Stomach (tissue), 9 donors: ENCODE measurements around the gene NR5A1. TPM values are rescaled to one million over a fixed set of nuclear protein-coding genes. Genes with fewer than 3 reads are reported as not detected.

Experiments used
- DNase-seq, 2 donors: peaks; one replicate each; pipeline versions ENCODE4 v3.0.0 to v3.0.0-alpha.2; 2013 to 2019
- H3K27ac ChIP-seq, 5 donors: fragments of 200-600 bp in 4 of 5; sonication (generic) in 4 of 5; one replicate each; pipeline ENCODE4 v1.5.1; 2013 to 2019; ENCODE audit warnings: mild to moderate bottlenecking in 1 of 5, moderate library complexity in 1 of 5
- H3K27me3 ChIP-seq, 3 donors: fragments of 200-600 bp; sonication (generic); one replicate each; pipeline ENCODE4 v1.5.1; 2017 to 2019; ENCODE audit warnings: mixed run types in 1 of 3
- H3K36me3 ChIP-seq, 4 donors: fragments of 200-600 bp; sonication (generic); 1 replicate in 3 of 4; 2 replicates in 1 of 4; pipeline ENCODE4 v1.5.1; 2016 to 2019
- H3K4me1 ChIP-seq, 4 donors: fragments of 200-600 bp; sonication (generic); one replicate each; pipeline ENCODE4 v1.5.1; 2016 to 2019
- H3K4me3 ChIP-seq, 4 donors: fragments of 200-600 bp; sonication (generic) in 3 of 4; one replicate each; pipeline ENCODE4 v1.5.1; 2016 to 2019; ENCODE audit warnings: mild to moderate bottlenecking in 1 of 4
- H3K9me3 ChIP-seq, 4 donors: fragments of 200-600 bp; sonication (generic); one replicate each; pipeline ENCODE4 v1.5.1; 2016 to 2019
- EP300 ChIP-seq: sonication (generic); formaldehyde crosslinking; IDR thresholded peaks from one replicate; pipeline ENCODE4 v1.6.1; 2017; ENCODE audit warnings: antibody characterized with exemption
- POLR2A ChIP-seq, 4 donors: fragments of 450-650 bp; IDR thresholded peaks; one replicate each; pipeline ENCODE4 v1.6.1; 2016; ENCODE audit warnings: antibody characterized with exemption in 4 of 4, control low read depth in 2 of 4, mild to moderate bottlenecking in 1 of 4, moderate library complexity in 1 of 4
- POLR2AphosphoS5 ChIP-seq, 3 donors: sonication (generic); formaldehyde crosslinking; IDR thresholded peaks; one replicate each; pipeline ENCODE4 v1.6.1; 2016; ENCODE audit warnings: antibody characterized with exemption in 3 of 3
- WGBS, 5 donors: extraction: QIAGEN DNeasy Blood & Tissue Kit in 3 of 5; methylation state at CpG; one replicate each; pipeline versions ENCODE4 v1.1.5 to v1.1.7; 2013 to 2018; 5-methylcytosine and 5-hydroxymethylcytosine counted together
- intact Hi-C: fragments of 100-400 bp; cut with DNase I; formaldehyde crosslinking; loops from one replicate; pipeline ENCODE4 v1.15.1; 2023; ENCODE audit warnings: low total_unique reads
- polyA plus RNA-seq, 3 donors: library from polyadenylated mRNA; stranded (reverse); fragments of 200-250 nt; gene quantifications; one replicate each; pipeline ENCODE4 v1.2.3, GENCODE V29; 2013
- total RNA-seq, 5 donors: library from RNA; depleted of rRNA; stranded (reverse); fragments of >200 nt; gene quantifications; one replicate each; pipeline versions ENCODE4 v1.1.0 to v1.2.3, GENCODE V29; 2014 to 2016
- TF ChIP-seq, protein P1 (sequence below), 7 experiments: fragments of 450-650 bp in 4 of 7; fragments of 200-600 bp in 3 of 7; sonication (generic) in 3 of 7; IDR thresholded peaks; one replicate each; pipeline ENCODE4 v1.5.1; 2016 to 2019; ENCODE audit warnings: antibody characterized with exemption in 7 of 7, control low read depth in 2 of 7, mild to moderate bottlenecking in 1 of 7
- donor health status: healthy with polysubstance abuse.
- donor health status: Bipolar disorder and iron deficiency.
- donor health status: healthy.

Gene NR5A1
- total and polyA plus RNA-seq, 8 donors, result 0.03 to 2.4 TPM; not detected in 6

DNA sequence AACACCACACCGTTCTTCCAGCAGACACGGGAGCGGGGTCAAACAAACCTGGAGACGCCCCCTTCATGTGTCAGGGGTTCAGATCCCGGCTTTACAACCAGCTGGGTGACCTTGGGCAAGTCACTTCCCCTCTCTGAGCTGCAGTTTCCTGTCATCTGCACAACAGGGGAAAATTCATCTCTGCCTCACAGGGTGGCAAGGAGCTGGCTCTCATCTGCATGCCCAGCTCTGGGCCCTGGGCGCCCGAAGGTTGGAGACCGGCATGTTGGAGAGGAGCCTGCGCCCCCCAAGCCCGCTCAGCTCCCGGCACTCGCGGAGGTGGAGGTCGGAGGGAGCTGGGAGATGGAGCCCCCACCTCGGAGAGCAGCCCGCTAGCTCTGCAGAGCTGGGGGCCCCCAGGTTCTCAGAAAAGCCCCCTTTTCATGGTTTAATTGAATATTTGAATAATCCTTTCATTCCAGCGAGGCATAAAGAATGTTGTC is 20.4 kb downstream of the NR5A1 start:
- peaks cover 0 to 95% (median 23%) of the 10 kb centered on the region in 3 donors for H3K27me3 ChIP-seq
- WGBS, 5 donors, result 42 to 56% (median 48%) methylated on average over 7 to 17 of the region's 17 CpGs
- DNase-seq, result no peak
- TF ChIP-seq POLR2A (IDR thresholded peaks at IDR 0.05) (no peak), POLR2AphosphoS5 (IDR thresholded peaks at IDR 0.05) (no peak), EP300 (no peak)
- TF ChIP-seq, protein P1, sequence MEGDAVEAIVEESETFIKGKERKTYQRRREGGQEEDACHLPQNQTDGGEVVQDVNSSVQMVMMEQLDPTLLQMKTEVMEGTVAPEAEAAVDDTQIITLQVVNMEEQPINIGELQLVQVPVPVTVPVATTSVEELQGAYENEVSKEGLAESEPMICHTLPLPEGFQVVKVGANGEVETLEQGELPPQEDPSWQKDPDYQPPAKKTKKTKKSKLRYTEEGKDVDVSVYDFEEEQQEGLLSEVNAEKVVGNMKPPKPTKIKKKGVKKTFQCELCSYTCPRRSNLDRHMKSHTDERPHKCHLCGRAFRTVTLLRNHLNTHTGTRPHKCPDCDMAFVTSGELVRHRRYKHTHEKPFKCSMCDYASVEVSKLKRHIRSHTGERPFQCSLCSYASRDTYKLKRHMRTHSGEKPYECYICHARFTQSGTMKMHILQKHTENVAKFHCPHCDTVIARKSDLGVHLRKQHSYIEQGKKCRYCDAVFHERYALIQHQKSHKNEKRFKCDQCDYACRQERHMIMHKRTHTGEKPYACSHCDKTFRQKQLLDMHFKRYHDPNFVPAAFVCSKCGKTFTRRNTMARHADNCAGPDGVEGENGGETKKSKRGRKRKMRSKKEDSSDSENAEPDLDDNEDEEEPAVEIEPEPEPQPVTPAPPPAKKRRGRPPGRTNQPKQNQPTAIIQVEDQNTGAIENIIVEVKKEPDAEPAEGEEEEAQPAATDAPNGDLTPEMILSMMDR (IDR thresholded peaks at IDR 0.05), result no peak
- no peaks in the 10 kb centered on the region for H3K36me3 ChIP-seq
- no peak overlapping the region for H3K4me3 ChIP-seq
- intact Hi-C loops, result no loop called here
- no peaks in the 10 kb centered on the region for H3K9me3 ChIP-seq
- no peak overlapping the region for H3K27ac ChIP-seq
- H3K4me1 ChIP-seq, result peaks cover 0 to 3% (median 0%) of the 10 kb centered on the region in 4 donors

DNA sequence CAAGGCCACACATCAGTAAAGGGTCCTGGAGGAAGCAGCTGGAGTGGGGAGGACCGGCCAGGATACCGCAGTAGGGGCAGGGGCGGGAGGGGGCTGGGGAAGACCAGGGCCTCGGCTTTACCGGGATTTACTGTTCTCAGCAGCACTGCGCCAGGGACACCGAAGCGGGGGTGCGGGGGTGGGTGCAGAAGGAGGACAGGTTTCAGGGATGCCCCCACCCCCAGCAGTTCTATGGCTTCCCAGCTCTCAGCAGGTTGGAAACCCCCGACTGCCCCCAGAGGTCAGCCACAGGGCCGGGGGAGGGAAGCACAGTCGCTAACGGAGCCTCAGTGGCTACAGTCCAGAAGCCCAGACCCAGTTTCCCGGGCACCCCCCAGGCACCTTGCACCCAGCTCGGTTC is 21.3 kb downstream of the NR5A1 start:
- peaks cover 0 to 3% (median 0%) of the 10 kb centered on the region in 4 donors for H3K4me1 ChIP-seq
- no peak for DNase-seq
- H3K4me3 ChIP-seq, result no peak overlapping the region
- no peak overlapping the region for H3K27ac ChIP-seq
- H3K36me3 ChIP-seq, result no peaks in the 10 kb centered on the region
- intact Hi-C loops, result no loop called here
- TF ChIP-seq, protein P1 (IDR thresholded peaks at IDR 0.05), result no peak
- TF ChIP-seq POLR2A (IDR thresholded peaks at IDR 0.05) (no peak), POLR2AphosphoS5 (IDR thresholded peaks at IDR 0.05) (no peak), EP300 (no peak)
- 59 to 71% (median 61%) methylated on average over 12 to 15 of the region's 15 CpGs for WGBS, 5 donors
- H3K9me3 ChIP-seq, result no peaks in the 10 kb centered on the region
- H3K27me3 ChIP-seq, result peaks cover 0 to 95% (median 27%) of the 10 kb centered on the region in 3 donors

DNA sequence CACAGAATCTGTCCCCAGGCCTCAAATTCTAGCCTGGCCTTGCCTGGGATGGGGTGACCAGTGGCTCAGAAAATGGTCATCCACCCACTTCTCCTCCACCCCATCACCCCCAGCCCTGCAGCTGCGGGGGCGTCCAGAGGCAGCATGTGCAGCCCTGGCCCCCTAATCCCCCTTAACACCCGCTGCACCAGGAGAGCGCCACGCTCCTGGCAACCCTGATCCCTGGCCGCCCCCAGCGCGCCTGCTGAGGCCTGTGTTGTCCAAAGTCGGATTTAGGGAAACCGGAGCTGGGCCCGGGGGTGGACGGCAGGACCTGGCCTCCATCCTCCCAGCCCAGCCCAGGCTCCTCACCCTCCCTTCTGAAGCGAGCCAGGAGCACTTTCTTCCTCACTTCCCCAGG is 22.0 kb downstream of the NR5A1 start:
- TF ChIP-seq, protein P1 (IDR thresholded peaks at IDR 0.05), result no peak
- TF ChIP-seq EP300 (no peak), POLR2AphosphoS5 (IDR thresholded peaks at IDR 0.05) (no peak), POLR2A (IDR thresholded peaks at IDR 0.05) (no peak)
- H3K4me1 ChIP-seq, result peaks cover 0 to 3% (median 0%) of the 10 kb centered on the region in 4 donors
- H3K27ac ChIP-seq, result no peak overlapping the region
- H3K36me3 ChIP-seq, result no peaks in the 10 kb centered on the region
- WGBS, 5 donors, result 69 to 80% (median 76%) methylated on average over 6 to 13 of the region's 13 CpGs
- H3K9me3 ChIP-seq, result no peaks in the 10 kb centered on the region
- no peak for DNase-seq
- no peak overlapping the region for H3K4me3 ChIP-seq
- peaks cover 0 to 95% (median 32%) of the 10 kb centered on the region in 3 donors for H3K27me3 ChIP-seq
- intact Hi-C loops, result no loop called here

DNA sequence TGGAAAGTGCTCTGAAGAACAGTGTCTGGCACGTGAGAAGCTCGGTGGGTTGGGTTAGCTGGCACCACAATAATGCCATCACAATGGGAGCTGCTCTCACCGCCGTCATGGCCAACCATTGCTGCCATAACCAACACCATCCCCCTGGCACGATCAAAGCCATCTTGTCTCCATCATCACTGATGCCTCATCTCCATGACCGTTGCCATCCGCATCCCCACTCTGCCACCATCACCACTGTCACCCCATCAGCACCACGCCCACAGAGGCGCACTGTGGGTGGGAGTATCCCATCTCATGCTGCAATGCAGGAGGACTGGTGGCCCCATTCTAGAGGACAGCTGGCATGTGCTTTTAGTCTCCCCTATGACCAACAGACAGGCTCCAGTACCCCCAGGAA is 23.7 kb downstream of the NR5A1 start:
- DNase-seq, result no peak
- H3K9me3 ChIP-seq, result no peaks in the 10 kb centered on the region
- H3K27ac ChIP-seq, result no peak overlapping the region
- intact Hi-C loops, result no loop called here
- TF ChIP-seq POLR2A (IDR thresholded peaks at IDR 0.05), result no peak
- TF ChIP-seq, protein P1 (IDR thresholded peaks at IDR 0.05), result no peak
- no peak for TF ChIP-seq EP300
- 93 to 98% (median 94%) methylated on average over 8 to 9 of the region's 9 CpGs for WGBS, 5 donors
- H3K4me1 ChIP-seq, result peaks cover 0 to 3% (median 0%) of the 10 kb centered on the region in 4 donors
- peaks cover 7 to 95% (median 45%) of the 10 kb centered on the region in 3 donors for H3K27me3 ChIP-seq
- H3K36me3 ChIP-seq, result no peaks in the 10 kb centered on the region
- no peak overlapping the region for H3K4me3 ChIP-seq
